ENCODE measurements around the gene ZBTB22.

DNA sequence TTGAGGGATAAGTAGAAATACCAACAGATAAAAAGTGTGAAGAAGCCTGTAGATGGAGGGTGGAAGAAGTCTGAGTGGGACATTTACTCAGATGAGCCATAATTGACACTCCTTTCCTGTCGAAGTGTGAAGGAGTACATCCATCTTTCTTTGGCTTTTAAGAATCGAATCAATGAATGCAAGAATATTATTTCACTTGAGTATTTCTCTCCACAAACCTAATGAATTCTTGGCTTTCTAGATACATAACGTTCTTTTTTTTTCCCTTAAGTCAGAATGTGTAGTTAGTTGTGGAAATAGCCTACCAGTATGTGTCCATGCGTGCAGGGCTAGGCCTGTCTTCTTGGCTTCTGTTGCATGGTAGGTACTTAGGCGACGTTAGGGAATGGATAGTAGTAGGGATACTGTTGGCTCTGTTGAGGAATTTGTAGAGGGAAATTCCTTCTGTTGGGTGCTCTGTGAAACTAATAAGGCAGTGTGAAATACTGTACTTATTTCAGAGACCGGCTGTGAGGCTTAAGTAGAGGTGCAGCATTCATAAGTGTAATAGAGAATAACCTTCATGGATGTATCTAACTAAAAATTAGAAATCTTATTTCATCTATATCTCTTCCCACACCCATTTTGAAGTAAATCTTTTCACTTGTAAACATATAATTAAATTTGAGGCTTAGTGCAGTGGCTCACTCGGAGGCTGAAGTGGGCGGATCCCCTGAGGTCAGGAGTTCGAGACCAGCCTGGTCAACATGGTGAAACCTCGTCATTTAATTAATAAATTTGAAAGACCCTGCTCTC is 44.2 kb downstream of the ZBTB22 start:
- TF ChIP-seq, protein P1, sequence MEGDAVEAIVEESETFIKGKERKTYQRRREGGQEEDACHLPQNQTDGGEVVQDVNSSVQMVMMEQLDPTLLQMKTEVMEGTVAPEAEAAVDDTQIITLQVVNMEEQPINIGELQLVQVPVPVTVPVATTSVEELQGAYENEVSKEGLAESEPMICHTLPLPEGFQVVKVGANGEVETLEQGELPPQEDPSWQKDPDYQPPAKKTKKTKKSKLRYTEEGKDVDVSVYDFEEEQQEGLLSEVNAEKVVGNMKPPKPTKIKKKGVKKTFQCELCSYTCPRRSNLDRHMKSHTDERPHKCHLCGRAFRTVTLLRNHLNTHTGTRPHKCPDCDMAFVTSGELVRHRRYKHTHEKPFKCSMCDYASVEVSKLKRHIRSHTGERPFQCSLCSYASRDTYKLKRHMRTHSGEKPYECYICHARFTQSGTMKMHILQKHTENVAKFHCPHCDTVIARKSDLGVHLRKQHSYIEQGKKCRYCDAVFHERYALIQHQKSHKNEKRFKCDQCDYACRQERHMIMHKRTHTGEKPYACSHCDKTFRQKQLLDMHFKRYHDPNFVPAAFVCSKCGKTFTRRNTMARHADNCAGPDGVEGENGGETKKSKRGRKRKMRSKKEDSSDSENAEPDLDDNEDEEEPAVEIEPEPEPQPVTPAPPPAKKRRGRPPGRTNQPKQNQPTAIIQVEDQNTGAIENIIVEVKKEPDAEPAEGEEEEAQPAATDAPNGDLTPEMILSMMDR (IDR thresholded peaks at IDR 0.05): no peak
- no peak for TF ChIP-seq POLR2AphosphoS5 (IDR thresholded peaks at IDR 0.05)
- TF ChIP-seq POLR2A (IDR thresholded peaks at IDR 0.05): no peak

Data from breast epithelium (tissue), 3 donors.